Astrocyte (in vitro differentiated cells and primary cell): ENCODE data around the gene CFAP20.

ENCODE experiments used
- CTCF ChIP-seq: IDR thresholded peaks from 2 replicates; pipeline ENCODE4 v1.5.1; 2011; ENCODE audit warnings: low read depth, mild to moderate bottlenecking, inconsistent platforms, low read length, moderate library complexity; ENCODE audit not compliant: insufficient read depth
- EZH2 ChIP-seq: IDR thresholded peaks from 2 replicates; pipeline ENCODE4 v1.6.1; 2012; ENCODE audit warnings: mild to moderate bottlenecking, low read length, inconsistent platforms; ENCODE audit not compliant: insufficient read depth

DNA sequence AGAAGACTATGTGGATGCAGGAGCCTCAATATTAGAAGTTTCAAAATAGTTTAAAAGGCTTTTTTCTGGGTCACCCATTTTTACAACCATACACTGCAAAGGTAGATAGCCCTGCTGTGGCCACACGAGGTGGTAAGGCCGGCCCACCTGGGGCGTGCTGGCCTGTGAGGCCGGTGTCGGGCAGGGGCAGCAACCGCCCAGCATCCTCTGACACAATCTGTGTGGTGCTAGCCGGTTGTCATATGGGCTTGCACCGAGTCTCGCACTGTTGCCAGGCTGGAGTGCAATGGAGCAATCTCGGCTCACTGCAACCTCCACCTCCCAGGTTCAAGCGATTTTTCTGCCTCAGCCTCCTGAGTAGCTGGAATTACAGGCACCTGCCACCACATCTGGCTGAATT is 44.0 kb downstream of the CFAP20 start:
- TF ChIP-seq CTCF, result no peak
- no peak for TF ChIP-seq EZH2
